Naive thymus-derived CD4-positive, alpha-beta T cell (primary cell): ENCODE results near the gene HP1BP3. TPM values are rescaled to one million over a fixed set of nuclear protein-coding genes. Genes with fewer than 3 reads are reported as not detected.

Experiments
- ATAC-seq: fragments of 150-1000 bp; cut with Tn5 transposase; 2 replicates; pipeline ENCODE4 v1.10.0; 2021; ENCODE audit warnings: mild to moderate bottlenecking, moderate library complexity
- CTCF ChIA-PET: fragments of 350-600 bp; sonication (Branson Sonifier 250); formaldehyde crosslinking; loops from one replicate; lab custom pipeline; 2021; ENCODE audit warnings: antibody characterized with exemption; lab: Charles Lee
- POLR2A ChIA-PET: fragments of 350-600 bp; sonication (Branson Sonifier 250); formaldehyde crosslinking; loops from one replicate; lab custom pipeline; 2021; ENCODE audit warnings: antibody characterized with exemption, inconsistent platforms; lab: Charles Lee
- DNase-seq, 9 donors: peaks; one replicate each; pipeline versions ENCODE4 v3.0.0 to v3.0.0-alpha.2; 2020 to 2022; ENCODE audit warnings: mixed read lengths in 1 of 9
- H3K27ac ChIP-seq: one replicate; pipeline ENCODE4 v1.7.0; 2013; ENCODE audit warnings: mild to moderate bottlenecking, low read depth, low read length, moderate library complexity
- H3K27me3 ChIP-seq, 2 donors: one replicate each; pipeline ENCODE4 v1.7.0; 2013; ENCODE audit warnings: low read length in 2 of 2, mild to moderate bottlenecking in 2 of 2, moderate library complexity in 2 of 2; ENCODE audit not compliant: control insufficient read depth in 2 of 2, insufficient read depth in 2 of 2
- H3K36me3 ChIP-seq, 3 experiments: 1 replicate in 2 of 3; 2 replicates in 1 of 3; pipeline ENCODE4 v1.7.0; 2013; ENCODE audit warnings: low read length in 3 of 3, mild to moderate bottlenecking in 3 of 3, moderate library complexity in 1 of 3; ENCODE audit not compliant: insufficient read depth in 3 of 3, control insufficient read depth in 2 of 3
- H3K4me1 ChIP-seq, 2 donors: one replicate each; pipeline ENCODE4 v1.7.0; 2013; ENCODE audit warnings: low read length in 2 of 2, mild to moderate bottlenecking in 2 of 2, moderate library complexity in 1 of 2; ENCODE audit not compliant: control insufficient read depth in 2 of 2, insufficient read depth in 2 of 2
- H3K4me3 ChIP-seq: 2 replicates; pipeline ENCODE4 v1.7.0; 2013; ENCODE audit warnings: mild to moderate bottlenecking, low read length
- H3K9me3 ChIP-seq, 3 experiments: 1 replicate in 2 of 3; 2 replicates in 1 of 3; pipeline ENCODE4 v1.7.0; 2013; ENCODE audit warnings: low read length in 3 of 3; ENCODE audit not compliant: control insufficient read depth in 2 of 3
- H3K27ac Mint-ChIP-seq, 9 donors: one replicate each; pipeline ENCODE4 v1.8.0; 2020 to 2022; ENCODE audit warnings: mixed read lengths in 9 of 9, mild to moderate bottlenecking in 8 of 9, moderate library complexity in 5 of 9, inconsistent platforms in 2 of 9
- H3K27me3 Mint-ChIP-seq, 5 donors: one replicate each; pipeline ENCODE4 v1.8.0; 2021 to 2022; ENCODE audit warnings: mixed read lengths in 5 of 5, mild to moderate bottlenecking in 1 of 5
- H3K36me3 Mint-ChIP-seq, 5 donors: one replicate each; pipeline ENCODE4 v1.8.0; 2020 to 2022; ENCODE audit warnings: mixed read lengths in 5 of 5, mild to moderate bottlenecking in 3 of 5, inconsistent platforms in 1 of 5
- H3K4me1 Mint-ChIP-seq, 7 donors: one replicate each; pipeline ENCODE4 v1.8.0; 2020 to 2022; ENCODE audit warnings: mixed read lengths in 7 of 7, mild to moderate bottlenecking in 3 of 7, inconsistent platforms in 1 of 7
- H3K4me3 Mint-ChIP-seq, 10 donors: one replicate each; pipeline ENCODE4 v1.8.0; 2020 to 2022; ENCODE audit warnings: mild to moderate bottlenecking in 10 of 10, mixed read lengths in 10 of 10, moderate library complexity in 6 of 10, inconsistent platforms in 2 of 10
- H3K9me3 Mint-ChIP-seq, 11 donors: one replicate each; pipeline ENCODE4 v1.8.0; 2020 to 2022; ENCODE audit warnings: mixed read lengths in 11 of 11, mild to moderate bottlenecking in 4 of 11, inconsistent platforms in 1 of 11, moderate library complexity in 1 of 11
- intact Hi-C, 2 donors: fragments of 100-400 bp; cut with micrococcal nuclease; formaldehyde crosslinking; loops; one replicate each; pipeline ENCODE4 v1.15.1; 2023
- polyA plus RNA-seq, 2 donors: library from polyadenylated mRNA; unstranded; fragments of 300-500 nt; fragmentation: Illumina TruSeq; gene quantifications; one replicate each; pipeline ENCODE4 v1.2.3, GENCODE V29; 2021
- total RNA-seq, 6 experiments: library from RNA in 5 of 6; stranded (reverse) in 5 of 6; gene quantifications; 1 replicate in 5 of 6; 2 replicates in 1 of 6; pipeline ENCODE4 v1.2.3 and lab custom pipeline; 2021 to 2026

HP1BP3 gene
- total and polyA plus RNA-seq, 7 experiments from 2014 or later, result 234 to 417 (median 288) TPM

DNA sequence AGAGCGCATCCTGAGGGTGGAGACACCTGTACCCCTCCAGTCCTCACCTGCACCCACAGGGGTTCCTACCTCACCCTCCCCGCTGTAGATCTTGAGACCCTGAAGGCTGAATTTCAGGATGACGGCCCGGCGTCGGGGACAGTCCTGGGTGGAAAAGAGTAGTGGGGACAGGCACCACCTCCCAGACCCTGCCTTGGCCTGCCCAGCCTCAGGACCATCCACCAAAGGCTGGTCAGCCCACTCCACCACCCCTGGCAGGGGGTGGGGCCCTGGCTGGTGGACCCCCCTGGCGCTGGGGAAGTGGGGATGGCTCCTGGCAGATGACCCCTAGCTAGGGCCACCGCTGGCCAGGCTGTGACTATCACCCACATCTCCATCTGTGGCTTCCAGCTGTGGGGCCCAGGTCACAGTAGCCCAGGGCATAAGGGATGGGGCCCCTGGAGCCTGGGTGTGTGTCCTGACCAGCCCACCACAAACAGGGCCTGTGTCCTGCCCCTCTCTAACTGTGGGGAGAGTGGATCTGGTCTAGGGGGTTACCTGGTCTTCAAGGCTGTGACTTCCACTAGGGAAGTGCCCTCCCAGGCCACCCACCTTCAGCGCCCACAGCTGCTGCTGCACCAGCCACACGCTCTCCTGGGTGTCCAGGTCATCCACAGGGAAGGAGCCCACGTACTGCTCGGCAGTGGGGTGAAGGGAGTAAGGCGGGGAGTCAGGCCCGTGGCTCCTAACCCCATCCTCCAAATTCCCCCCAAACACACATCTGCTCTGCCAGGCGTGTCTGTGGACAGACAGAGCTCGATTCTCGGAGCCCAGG, 60.0 kb downstream of the HP1BP3 start:
- no peak overlapping the region for H3K27ac Mint-ChIP-seq
- no peak overlapping the region for H3K4me3 ChIP-seq
- no peaks in the 10 kb centered on the region for H3K36me3 ChIP-seq
- intact Hi-C loops, result no loop called here
- peaks cover 0 to under 1% of the 10 kb centered on the region in 2 donors for H3K27me3 ChIP-seq
- ChIA-PET CTCF (no interaction called here), POLR2A (no interaction called here)
- H3K9me3 Mint-ChIP-seq, result no peaks in the 10 kb centered on the region
- no peaks in the 10 kb centered on the region for H3K9me3 ChIP-seq
- H3K4me3 Mint-ChIP-seq, result no peak overlapping the region
- no peaks in the 10 kb centered on the region for H3K36me3 Mint-ChIP-seq
- peaks cover 0 to 8% (median 5%) of the 10 kb centered on the region in 7 donors for H3K4me1 Mint-ChIP-seq
- ATAC-seq (no peak), DNase-seq (no peak)
- H3K27ac ChIP-seq, result no peak overlapping the region
- peaks cover 5 to 35% (median 20%) of the 10 kb centered on the region in 5 donors for H3K27me3 Mint-ChIP-seq
- H3K4me1 ChIP-seq, result no peaks in the 10 kb centered on the region

DNA sequence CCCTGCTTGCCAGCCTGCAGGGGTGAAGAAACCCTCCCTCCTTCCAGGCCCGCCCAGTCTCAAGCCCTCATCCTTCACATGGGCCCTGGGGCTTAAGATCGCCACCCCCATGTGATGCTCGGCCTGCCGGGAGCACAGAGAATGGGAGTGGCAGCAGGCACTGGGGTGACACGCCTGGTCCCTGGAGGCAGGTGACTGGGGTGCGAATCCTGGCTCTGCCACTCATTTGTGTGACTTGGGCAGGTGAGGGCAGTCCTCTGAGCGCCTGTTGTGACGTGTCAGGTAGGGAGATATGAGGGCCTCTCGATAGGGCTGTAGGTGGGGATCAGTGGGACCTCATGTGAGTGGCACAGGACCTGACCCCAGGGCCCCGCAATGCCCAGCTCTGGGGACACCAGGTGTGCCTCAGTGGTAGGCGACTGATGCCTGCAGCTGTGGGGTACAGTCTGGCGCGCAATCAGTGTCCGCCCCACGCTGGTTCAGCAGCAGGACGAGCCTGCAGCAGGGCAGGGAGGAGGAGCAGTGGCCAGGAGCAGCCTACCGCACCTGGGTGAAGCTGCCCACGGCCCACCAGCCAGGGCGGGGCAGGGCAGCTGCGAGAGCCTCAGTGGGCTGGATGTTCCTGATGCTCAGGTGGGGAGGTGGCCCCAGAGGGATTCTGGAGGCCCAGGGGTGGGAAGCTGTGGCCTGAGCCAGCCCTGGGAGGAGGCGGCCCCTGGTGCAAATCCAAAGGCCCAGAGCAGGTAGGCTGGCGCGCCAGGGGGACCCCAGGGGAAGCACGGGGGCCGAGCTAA, 60.8 kb downstream of the HP1BP3 start:
- H3K9me3 Mint-ChIP-seq, result no peaks in the 10 kb centered on the region
- Histone ChIP-seq H3K27me3 (no peaks in the 10 kb centered on the region), H3K4me3 (no peak overlapping the region), H3K9me3 (no peaks in the 10 kb centered on the region), H3K4me1 (no peaks in the 10 kb centered on the region), H3K36me3 (no peaks in the 10 kb centered on the region), H3K27ac (no peak overlapping the region)
- H3K27me3 Mint-ChIP-seq, result peaks cover 5 to 33% (median 17%) of the 10 kb centered on the region in 5 donors
- ChIA-PET POLR2A (no interaction called here), CTCF (no interaction called here)
- no peak for ATAC-seq
- H3K4me3 Mint-ChIP-seq, result peak overlapping the region in 1 of 10 donors; percentile 47
- H3K36me3 Mint-ChIP-seq, result no peaks in the 10 kb centered on the region
- DNase-seq, result no peak
- H3K27ac Mint-ChIP-seq, result no peak overlapping the region
- intact Hi-C loops, result no loop called here
- H3K4me1 Mint-ChIP-seq, result peaks cover 0 to 6% (median 5%) of the 10 kb centered on the region in 7 donors

DNA sequence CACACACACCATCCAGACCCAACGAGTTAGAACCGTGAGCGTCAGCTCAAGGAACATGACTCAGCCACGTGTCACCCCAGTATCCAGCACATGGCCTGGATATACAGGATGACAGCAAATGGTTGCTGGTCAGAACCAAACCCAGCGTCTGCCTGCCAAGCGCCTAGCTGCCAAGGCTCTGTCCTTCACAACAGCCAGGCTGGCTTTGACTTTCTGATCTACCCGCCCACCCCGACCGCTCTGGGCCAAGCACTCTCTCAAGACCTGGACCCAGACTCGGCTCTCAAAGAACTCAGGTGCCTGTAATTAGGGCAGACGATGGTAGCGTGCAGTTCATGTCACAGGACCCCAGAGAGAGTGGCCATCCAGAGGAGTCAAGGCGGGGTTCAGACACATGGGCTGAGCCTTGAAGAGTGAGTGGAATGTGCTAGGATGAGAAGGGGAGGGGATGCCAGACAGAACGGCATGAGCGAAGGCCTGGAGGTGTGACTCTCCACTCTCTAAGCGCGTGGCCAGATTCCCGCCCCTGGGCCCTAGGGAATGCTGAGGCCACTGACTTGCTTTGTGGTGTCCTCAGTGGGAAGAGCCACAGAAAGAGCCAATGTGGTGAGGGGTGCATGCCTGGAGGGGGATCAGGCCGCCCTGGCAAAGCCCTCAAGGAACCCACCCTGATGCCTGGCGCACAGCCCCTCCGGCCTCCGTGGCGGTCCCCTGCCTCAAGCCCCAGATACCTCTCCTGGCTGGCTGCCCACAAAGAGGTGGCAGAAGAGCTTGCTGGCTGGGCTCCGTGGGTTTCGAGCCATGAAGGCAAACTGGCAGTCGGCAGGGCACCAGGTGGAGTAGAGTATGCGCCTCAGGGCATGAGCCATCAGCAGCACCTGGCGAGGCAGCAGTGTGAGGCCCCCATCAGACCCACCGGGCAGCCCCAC, 61.7 kb downstream of the HP1BP3 start:
- H3K27ac Mint-ChIP-seq, result no peak overlapping the region

DNA sequence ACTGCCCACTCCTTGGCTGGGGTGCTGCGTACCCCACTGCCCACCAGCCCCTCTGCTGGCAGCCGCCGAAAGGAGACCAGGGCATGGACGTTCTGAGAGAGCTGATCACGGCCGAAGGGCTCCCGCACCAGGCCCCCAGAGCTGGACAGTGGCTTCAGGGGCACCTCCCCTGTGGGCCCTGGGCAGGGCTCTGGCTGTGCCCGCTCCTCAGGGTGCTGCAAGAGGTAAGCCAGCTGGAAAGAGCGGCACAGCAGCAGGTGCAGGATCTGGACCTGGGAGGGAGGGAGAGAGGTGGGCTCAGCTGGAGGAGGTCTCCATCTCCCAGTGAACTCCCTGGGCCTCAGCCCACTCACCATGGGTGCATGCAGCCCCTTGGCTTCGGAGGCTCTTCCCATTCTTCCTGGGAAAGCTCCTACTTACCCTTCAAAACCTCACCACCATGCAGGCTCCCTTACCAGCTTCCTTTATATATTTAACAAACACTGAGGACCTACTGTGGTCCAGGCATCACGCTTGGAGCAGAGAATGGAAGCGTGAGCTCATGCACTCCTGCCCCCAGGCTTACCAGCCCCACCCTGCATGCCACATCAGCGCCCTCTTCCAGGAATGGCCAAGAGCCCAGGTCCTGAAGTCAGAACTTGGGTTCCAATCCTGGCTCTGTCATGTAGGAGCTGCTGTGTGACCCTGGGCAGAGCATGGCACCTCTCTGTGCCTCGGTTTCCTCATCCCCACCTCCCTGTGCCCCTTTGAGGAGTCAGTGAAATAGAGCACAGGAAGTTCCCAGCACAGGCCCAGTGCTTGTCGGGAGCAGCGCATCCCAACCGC, 62.5 kb downstream of the HP1BP3 start:
- Histone ChIP-seq H3K27me3 (no peaks in the 10 kb centered on the region), H3K36me3 (no peaks in the 10 kb centered on the region), H3K4me3 (no peak overlapping the region), H3K27ac (no peak overlapping the region), H3K9me3 (no peaks in the 10 kb centered on the region), H3K4me1 (no peaks in the 10 kb centered on the region)
- ChIA-PET POLR2A (no interaction called here), CTCF (no interaction called here)
- Mint-ChIP-seq H3K36me3 (no peaks in the 10 kb centered on the region), H3K27ac (no peak overlapping the region), H3K9me3 (no peaks in the 10 kb centered on the region), H3K27me3 (peaks cover 0 to 21% (median 7%) of the 10 kb centered on the region in 5 donors), H3K4me3 (no peak overlapping the region), H3K4me1 (peaks cover 0 to 2% (median 0%) of the 10 kb centered on the region in 7 donors)
- intact Hi-C loops, result no loop called here
- no peak for ATAC-seq
- DNase-seq, result peak in 1 of 9 donors; percentile 15

More for the DNA sequence above, 61.7 kb downstream of the HP1BP3 start:
- Mint-ChIP-seq H3K4me1 (peaks cover 0 to 5% (median 5%) of the 10 kb centered on the region in 7 donors), H3K4me3 (peak overlapping the region in 1 of 10 donors; percentile 16), H3K27me3 (peaks cover 5 to 25% (median 12%) of the 10 kb centered on the region in 5 donors), H3K9me3 (no peaks in the 10 kb centered on the region), H3K36me3 (no peaks in the 10 kb centered on the region)
- Histone ChIP-seq H3K36me3 (no peaks in the 10 kb centered on the region), H3K27me3 (no peaks in the 10 kb centered on the region), H3K4me3 (no peak overlapping the region), H3K27ac (no peak overlapping the region), H3K4me1 (no peaks in the 10 kb centered on the region), H3K9me3 (no peaks in the 10 kb centered on the region)
- intact Hi-C loops, result no loop called here
- CTCF ChIA-PET, result no interaction called here
- peak in 1 of 9 donors; percentile 16 for DNase-seq
- ATAC-seq, result peak; percentile 16
- POLR2A ChIA-PET, result no interaction called here

DNA sequence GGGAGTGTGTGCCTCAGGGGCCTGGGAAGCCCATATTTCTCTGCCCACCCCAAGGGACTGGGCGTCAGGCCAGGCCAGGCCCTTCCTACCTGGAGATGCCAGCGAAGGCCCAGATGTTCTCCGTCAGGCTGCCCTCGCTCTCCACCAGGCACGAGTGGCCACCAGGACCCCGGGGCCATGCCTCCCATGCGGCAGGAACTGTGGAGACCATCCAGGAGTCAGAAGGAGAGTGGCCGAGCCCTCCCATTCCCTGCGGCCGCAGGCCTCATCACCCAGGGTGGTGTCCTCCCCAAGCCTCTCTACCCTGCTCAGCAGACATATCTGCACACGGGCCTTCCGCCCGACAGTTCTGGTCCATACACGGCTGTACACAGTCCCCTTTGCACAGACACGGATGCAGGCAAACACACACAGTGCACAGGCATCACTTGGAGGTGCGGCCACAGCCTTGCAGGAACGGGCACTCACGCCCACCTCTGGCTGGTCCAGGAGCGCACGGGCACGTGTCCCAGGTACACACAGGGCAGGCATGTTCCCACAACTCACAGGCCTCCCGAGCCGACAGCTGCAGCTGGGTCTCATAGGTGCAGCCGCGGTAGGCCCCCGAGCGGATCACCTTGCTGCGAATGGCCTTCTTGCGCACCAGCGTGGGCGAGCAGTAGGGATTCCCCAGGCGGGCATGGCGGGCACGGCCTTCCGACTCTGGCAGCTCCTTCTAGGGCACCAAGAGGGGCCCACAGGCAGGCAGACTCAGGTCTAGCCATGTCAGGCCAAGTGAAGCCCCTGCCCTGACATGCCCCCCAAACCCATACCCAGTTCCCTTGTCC, 63.4 kb downstream of the HP1BP3 start:
- no peaks in the 10 kb centered on the region for H3K36me3 ChIP-seq
- DNase-seq, result peak in 1 of 9 donors; percentile 12
- Mint-ChIP-seq H3K27ac (no peak overlapping the region), H3K27me3 (peaks cover 0 to 22% (median 8%) of the 10 kb centered on the region in 5 donors), H3K4me1 (peaks cover 0 to 2% (median 2%) of the 10 kb centered on the region in 7 donors), H3K36me3 (no peaks in the 10 kb centered on the region), H3K4me3 (no peak overlapping the region), H3K9me3 (no peaks in the 10 kb centered on the region)
- no peak for ATAC-seq
- no peaks in the 10 kb centered on the region for H3K9me3 ChIP-seq
- H3K27me3 ChIP-seq, result no peaks in the 10 kb centered on the region
- H3K4me3 ChIP-seq, result no peak overlapping the region
- no peaks in the 10 kb centered on the region for H3K4me1 ChIP-seq
- no peak overlapping the region for H3K27ac ChIP-seq
- CTCF ChIA-PET, result no interaction called here
- intact Hi-C loops, result no loop called here
- POLR2A ChIA-PET, result no interaction called here
